GM12892 (cell line): Measurements from ENCODE around the gene GP1BB.

Source experiments
- POLR2A ChIP-seq: IDR thresholded peaks from 2 replicates; pipeline ENCODE4 v1.6.1; 2011; ENCODE audit warnings: low read depth, low read length, control low read depth
- POLR2AphosphoS5 ChIP-seq: IDR thresholded peaks from 2 replicates; pipeline ENCODE4 v1.6.1; 2011; ENCODE audit warnings: low read depth, low read length, control low read depth
- TAF1 ChIP-seq: IDR thresholded peaks from 2 replicates; pipeline ENCODE4 v1.6.1; 2011; ENCODE audit warnings: low read depth, mild to moderate bottlenecking, control low read depth, low read length, borderline replicate concordance

- TF ChIP-seq POLR2A = no peak
- TF ChIP-seq POLR2AphosphoS5 = no peak
- TF ChIP-seq TAF1 = no peak
Observed at GRCh38 chr22:19733755-19734154, 10.4 kb downstream of the GP1BB start.
